HepG2 (cell line): ENCODE results near the gene TGM1. TPM values are rescaled to one million over a fixed set of nuclear protein-coding genes. Genes with fewer than 3 reads are reported as not detected.

Experiments used
- ADNP ChIP-seq: sonication (generic); formaldehyde crosslinking; IDR thresholded peaks from 2 replicates; pipeline ENCODE4 v1.4.0; 2020; ENCODE audit warnings: missing genetic modification reagents
- CENPT ChIP-seq: sonication (generic); formaldehyde crosslinking; IDR thresholded peaks from 2 replicates; pipeline ENCODE4 v1.8.0; 2022; ENCODE audit warnings: low read depth, mild to moderate bottlenecking, moderate library complexity, missing genetic modification reagents
- CHD4 ChIP-seq: fragments of 200-600 bp; sonication (generic); IDR thresholded peaks from 2 replicates; pipeline ENCODE4 v1.7.0; 2017; ENCODE audit warnings: mild to moderate bottlenecking, low read length, borderline replicate concordance
- GTF2F1 ChIP-seq: fragments of 150-350 bp; IDR thresholded peaks from 2 replicates; pipeline ENCODE4 v1.6.1; 2014; ENCODE audit warnings: low read length
- MAZ ChIP-seq, 2 experiments: sonication (generic) in 1 of 2; formaldehyde crosslinking in 1 of 2; IDR thresholded peaks; 2 replicates each; pipeline versions ENCODE4 v1.5.0 to v1.6.1; 2012 to 2020; ENCODE audit warnings: low read depth in 2 of 2, mild to moderate bottlenecking in 2 of 2, borderline replicate concordance in 1 of 2, improper control_type of control experiment in 1 of 2, low read length in 1 of 2, missing genetic modification reagents in 1 of 2, moderate library complexity in 1 of 2
- RORA ChIP-seq: sonication (generic); formaldehyde crosslinking; IDR thresholded peaks from 2 replicates; pipeline ENCODE4 v1.5.0; 2020; ENCODE audit warnings: mild to moderate bottlenecking, missing genetic modification reagents, moderate library complexity
- SALL1 ChIP-seq: sonication (generic); formaldehyde crosslinking; IDR thresholded peaks from 2 replicates; pipeline ENCODE4 v1.8.0; 2022; ENCODE audit warnings: mild to moderate bottlenecking, missing genetic modification reagents
- SRSF4 ChIP-seq: fragments of 200-400 bp; formaldehyde crosslinking; IDR thresholded peaks from one replicate; pipeline ENCODE4 v1.6.1; 2018; ENCODE audit warnings: mild to moderate bottlenecking, low read depth, low read length, moderate library complexity; ENCODE audit not compliant: poor library complexity, severe bottlenecking
- ZFP82 ChIP-seq: sonication (generic); formaldehyde crosslinking; IDR thresholded peaks from 2 replicates; pipeline ENCODE4 v1.5.1; 2020; ENCODE audit warnings: mild to moderate bottlenecking, missing genetic modification reagents, borderline replicate concordance
- ZIK1 ChIP-seq: sonication (generic); formaldehyde crosslinking; IDR thresholded peaks from 2 replicates; pipeline ENCODE4 v1.5.0; 2020; ENCODE audit warnings: mild to moderate bottlenecking, low read depth, missing genetic modification reagents, borderline replicate concordance
- ZNF121 ChIP-seq: sonication (generic); formaldehyde crosslinking; IDR thresholded peaks from 2 replicates; pipeline ENCODE4 v1.5.0; 2020; ENCODE audit warnings: mild to moderate bottlenecking, missing genetic modification reagents
- ZNF234 ChIP-seq: sonication (generic); formaldehyde crosslinking; conservative IDR thresholded peaks from 2 replicates; pipeline ENCODE4 v1.5.1; 2020; ENCODE audit warnings: mild to moderate bottlenecking, missing genetic modification reagents
- ZNF678 ChIP-seq: sonication (generic); formaldehyde crosslinking; IDR thresholded peaks from 2 replicates; pipeline ENCODE4 v1.4.0; 2020; ENCODE audit warnings: mild to moderate bottlenecking, missing genetic modification reagents
- polyA plus RNA-seq, 8 experiments: library from polyadenylated mRNA; depleted of rRNA in 3 of 8; stranded (reverse) in 7 of 8; unstranded in 1 of 8; fragments of >200 nt; fragmentation: Illumina TruSeq in 4 of 8; extraction: Trizol in 4 of 8; gene quantifications; 2 replicates each; pipeline versions ENCODE4 v1.2.1 to v1.2.3, GENCODE V29; 2011 to 2016; ENCODE audit warnings: low read depth in 4 of 8, missing spikeins in 1 of 8, mixed read lengths in 1 of 8; ENCODE audit not compliant: insufficient read depth in 1 of 8
- total RNA-seq, 5 experiments: library from RNA; depleted of rRNA; stranded (reverse); fragments of >200 nt; fragmentation: Illumina TruSeq; extraction: Trizol; gene quantifications; 2 replicates each; pipeline ENCODE4 v1.2.3, GENCODE V29; 2016; ENCODE audit warnings: low read depth in 1 of 5
- TF ChIP-seq, protein P1 (sequence below): sonication (generic); formaldehyde crosslinking; IDR thresholded peaks from 2 replicates; pipeline ENCODE4 v1.4.0; 2020; ENCODE audit warnings: missing genetic modification reagents, borderline replicate concordance
- TF ChIP-seq, protein P2 (sequence below), 2 experiments: sonication (generic) in 1 of 2; formaldehyde crosslinking in 1 of 2; IDR thresholded peaks; 2 replicates each; pipeline versions ENCODE4 v1.4.0 to v1.6.1; 2018 to 2020; ENCODE audit warnings: missing genetic modification reagents in 2 of 2, borderline replicate concordance in 1 of 2, low read depth in 1 of 2, mild to moderate bottlenecking in 1 of 2, missing biosample characterization in 1 of 2
- TF ChIP-seq, protein P3 (sequence below): sonication (generic); formaldehyde crosslinking; IDR thresholded peaks from 2 replicates; pipeline ENCODE4 v1.4.0; 2020; ENCODE audit warnings: mild to moderate bottlenecking, low read depth, missing genetic modification reagents
- TF ChIP-seq, protein P4 (sequence below): sonication (generic); formaldehyde crosslinking; IDR thresholded peaks from 2 replicates; pipeline ENCODE4 v1.4.0; 2020; ENCODE audit warnings: missing genetic modification reagents, mild to moderate bottlenecking, borderline replicate concordance

The TGM1 gene
- total and polyA plus RNA-seq, 2 of the 13 experiments (the other 11 are each of a cell fraction or from before 2014, with no cell fraction given): 3.2 to 10.6 TPM

DNA sequence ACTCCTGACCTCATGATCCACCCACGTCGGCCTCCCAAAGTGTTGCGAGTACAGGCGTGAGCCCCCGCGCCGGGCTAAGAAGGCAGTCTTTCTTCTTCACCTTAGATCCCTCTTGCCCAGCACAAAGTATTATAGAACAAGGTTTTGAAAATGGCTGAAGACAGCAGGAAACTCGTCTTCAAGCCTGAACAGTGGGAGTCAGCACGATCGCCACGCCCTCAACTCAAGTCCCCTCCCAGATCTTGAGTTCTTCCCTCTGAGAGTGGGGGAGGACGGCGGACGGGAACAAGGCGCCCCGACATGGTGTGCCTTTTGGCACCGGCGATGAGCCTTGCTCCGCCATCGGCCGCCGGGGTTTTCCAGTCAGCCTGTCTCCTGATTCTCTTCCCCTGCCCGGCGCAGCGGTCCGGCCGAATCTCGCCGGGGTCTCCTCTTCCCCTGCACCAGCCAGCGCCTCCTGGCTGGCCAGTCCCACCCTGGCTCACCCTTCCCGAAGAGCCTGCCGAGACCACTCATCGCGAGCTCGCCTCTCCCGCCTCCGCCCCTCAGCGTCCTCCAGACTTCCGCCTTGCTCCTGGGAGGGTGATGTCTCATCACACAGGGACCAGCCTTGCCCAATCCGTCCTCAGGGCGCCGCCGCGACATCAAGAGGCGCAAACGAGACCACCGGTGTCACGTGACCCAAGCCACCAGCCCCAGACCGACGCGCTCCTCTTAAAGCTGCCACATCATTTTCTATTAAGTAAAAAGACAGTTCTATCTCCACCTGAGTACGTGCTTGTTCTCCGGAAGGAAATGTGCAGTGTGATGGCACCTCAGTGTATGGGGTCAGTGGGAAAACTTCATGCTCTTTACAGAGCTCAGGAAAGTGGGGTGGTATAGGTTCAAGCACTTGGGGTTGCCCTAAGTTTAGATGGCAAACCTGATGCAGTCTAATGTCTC, 49.8 kb downstream of the TGM1 start, which contains the start of gene CHMP4A (continued):
- TF ChIP-seq, protein P1, sequence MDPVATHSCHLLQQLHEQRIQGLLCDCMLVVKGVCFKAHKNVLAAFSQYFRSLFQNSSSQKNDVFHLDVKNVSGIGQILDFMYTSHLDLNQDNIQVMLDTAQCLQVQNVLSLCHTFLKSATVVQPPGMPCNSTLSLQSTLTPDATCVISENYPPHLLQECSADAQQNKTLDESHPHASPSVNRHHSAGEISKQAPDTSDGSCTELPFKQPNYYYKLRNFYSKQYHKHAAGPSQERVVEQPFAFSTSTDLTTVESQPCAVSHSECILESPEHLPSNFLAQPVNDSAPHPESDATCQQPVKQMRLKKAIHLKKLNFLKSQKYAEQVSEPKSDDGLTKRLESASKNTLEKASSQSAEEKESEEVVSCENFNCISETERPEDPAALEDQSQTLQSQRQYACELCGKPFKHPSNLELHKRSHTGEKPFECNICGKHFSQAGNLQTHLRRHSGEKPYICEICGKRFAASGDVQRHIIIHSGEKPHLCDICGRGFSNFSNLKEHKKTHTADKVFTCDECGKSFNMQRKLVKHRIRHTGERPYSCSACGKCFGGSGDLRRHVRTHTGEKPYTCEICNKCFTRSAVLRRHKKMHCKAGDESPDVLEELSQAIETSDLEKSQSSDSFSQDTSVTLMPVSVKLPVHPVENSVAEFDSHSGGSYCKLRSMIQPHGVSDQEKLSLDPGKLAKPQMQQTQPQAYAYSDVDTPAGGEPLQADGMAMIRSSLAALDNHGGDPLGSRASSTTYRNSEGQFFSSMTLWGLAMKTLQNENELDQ (CRISPR knock-in tag): peak; percentile 34; the same call in 1 of the 2 replicates
- no peak for TF ChIP-seq RORA (CRISPR knock-in tag)
- TF ChIP-seq, protein P2, sequence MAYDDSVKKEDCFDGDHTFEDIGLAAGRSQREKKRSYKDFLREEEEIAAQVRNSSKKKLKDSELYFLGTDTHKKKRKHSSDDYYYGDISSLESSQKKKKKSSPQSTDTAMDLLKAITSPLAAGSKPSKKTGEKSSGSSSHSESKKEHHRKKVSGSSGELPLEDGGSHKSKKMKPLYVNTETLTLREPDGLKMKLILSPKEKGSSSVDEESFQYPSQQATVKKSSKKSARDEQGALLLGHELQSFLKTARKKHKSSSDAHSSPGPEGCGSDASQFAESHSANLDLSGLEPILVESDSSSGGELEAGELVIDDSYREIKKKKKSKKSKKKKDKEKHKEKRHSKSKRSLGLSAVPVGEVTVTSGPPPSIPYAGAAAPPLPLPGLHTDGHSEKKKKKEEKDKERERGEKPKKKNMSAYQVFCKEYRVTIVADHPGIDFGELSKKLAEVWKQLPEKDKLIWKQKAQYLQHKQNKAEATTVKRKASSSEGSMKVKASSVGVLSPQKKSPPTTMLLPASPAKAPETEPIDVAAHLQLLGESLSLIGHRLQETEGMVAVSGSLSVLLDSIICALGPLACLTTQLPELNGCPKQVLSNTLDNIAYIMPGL (CRISPR knock-in tag; IDR thresholded peaks at IDR 0.05; ENCODE audit: borderline replicate concordance in 1 of 2, low read depth in 1 of 2): peak; percentile 96 to 98; a peak in 3 of 4 replicates
- peak; percentile 97 for TF ChIP-seq SALL1 (CRISPR knock-in tag)
- peak; percentile 98 for TF ChIP-seq GTF2F1
- no peak for TF ChIP-seq ADNP (CRISPR knock-in tag)
- TF ChIP-seq ZNF121 (CRISPR knock-in tag): peak; percentile 42; the same call in 1 of the 2 replicates
- TF ChIP-seq CENPT: peak; percentile 93
- TF ChIP-seq, protein P3, sequence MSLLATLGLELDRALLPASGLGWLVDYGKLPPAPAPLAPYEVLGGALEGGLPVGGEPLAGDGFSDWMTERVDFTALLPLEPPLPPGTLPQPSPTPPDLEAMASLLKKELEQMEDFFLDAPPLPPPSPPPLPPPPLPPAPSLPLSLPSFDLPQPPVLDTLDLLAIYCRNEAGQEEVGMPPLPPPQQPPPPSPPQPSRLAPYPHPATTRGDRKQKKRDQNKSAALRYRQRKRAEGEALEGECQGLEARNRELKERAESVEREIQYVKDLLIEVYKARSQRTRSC (CRISPR knock-in tag): peak; percentile 86
- peak; percentile 84 for TF ChIP-seq MAZ (IDR thresholded peaks at IDR 0.05; ENCODE audit: borderline replicate concordance, low read depth, low read length)
- peak; percentile 95 for TF ChIP-seq MAZ (CRISPR knock-in tag; IDR thresholded peaks at IDR 0.05; ENCODE audit: low read depth)
- peak; percentile 99 for TF ChIP-seq ZIK1
- TF ChIP-seq, protein P4, sequence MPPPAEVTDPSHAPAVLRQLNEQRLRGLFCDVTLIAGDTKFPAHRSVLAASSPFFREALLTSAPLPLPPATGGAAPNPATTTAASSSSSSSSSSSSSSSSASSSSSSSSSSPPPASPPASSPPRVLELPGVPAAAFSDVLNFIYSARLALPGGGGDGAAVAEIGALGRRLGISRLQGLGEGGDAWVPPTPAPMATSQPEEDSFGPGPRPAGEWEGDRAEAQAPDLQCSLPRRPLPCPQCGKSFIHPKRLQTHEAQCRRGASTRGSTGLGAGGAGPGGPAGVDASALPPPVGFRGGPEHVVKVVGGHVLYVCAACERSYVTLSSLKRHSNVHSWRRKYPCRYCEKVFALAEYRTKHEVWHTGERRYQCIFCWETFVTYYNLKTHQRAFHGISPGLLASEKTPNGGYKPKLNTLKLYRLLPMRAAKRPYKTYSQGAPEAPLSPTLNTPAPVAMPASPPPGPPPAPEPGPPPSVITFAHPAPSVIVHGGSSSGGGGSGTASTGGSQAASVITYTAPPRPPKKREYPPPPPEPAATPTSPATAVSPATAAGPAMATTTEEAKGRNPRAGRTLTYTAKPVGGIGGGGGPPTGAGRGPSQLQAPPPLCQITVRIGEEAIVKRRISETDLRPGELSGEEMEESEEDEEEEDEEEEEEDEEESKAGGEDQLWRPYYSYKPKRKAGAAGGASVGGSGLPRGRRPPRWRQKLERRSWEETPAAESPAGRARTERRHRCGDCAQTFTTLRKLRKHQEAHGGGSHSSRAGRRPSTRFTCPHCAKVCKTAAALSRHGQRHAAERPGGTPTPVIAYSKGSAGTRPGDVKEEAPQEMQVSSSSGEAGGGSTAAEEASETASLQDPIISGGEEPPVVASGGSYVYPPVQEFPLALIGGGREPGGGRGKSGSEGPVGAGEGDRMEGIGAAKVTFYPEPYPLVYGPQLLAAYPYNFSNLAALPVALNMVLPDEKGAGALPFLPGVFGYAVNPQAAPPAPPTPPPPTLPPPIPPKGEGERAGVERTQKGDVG (CRISPR knock-in tag): peak; percentile 82
- peak; percentile 66; the same call in 1 of the 2 replicates for TF ChIP-seq ZNF678
- peak; percentile 84 for TF ChIP-seq SRSF4
- TF ChIP-seq ZFP82 (CRISPR knock-in tag): no peak
- 0 out of 2 replicates have a peak, but pooled peaks have one; percentile 20 for TF ChIP-seq CHD4
- TF ChIP-seq ZNF234: no peak
